Neutrophil (primary cell): ENCODE results near the gene IFNG.
"Not testable (repeated sequence)": the region's sequence is repeated elsewhere in the genome, so short reads cannot be mapped to it uniquely, and the experiment has no call there.

ENCODE experiments used
- H3K27ac ChIP-seq: fragments of 200-600 bp; sonication (generic); 2 replicates; pipeline ENCODE4 v1.5.1; 2016; ENCODE audit warnings: mild to moderate bottlenecking, moderate library complexity
- H3K27me3 ChIP-seq: fragments of 200-600 bp; sonication (generic); 2 replicates; pipeline ENCODE4 v1.6.0; 2016; ENCODE audit warnings: mild to moderate bottlenecking
- H3K36me3 ChIP-seq: fragments of 200-600 bp; sonication (generic); 2 replicates; pipeline ENCODE4 v1.5.1; 2017
- H3K4me1 ChIP-seq, 2 experiments: fragments of 200-600 bp in 1 of 2; sonication (generic) in 1 of 2; 1 replicate in 1 of 2; 2 replicates in 1 of 2; pipeline versions ENCODE4 v1.5.1 to v1.6.1; 2013 to 2016; ENCODE audit warnings: low read depth in 1 of 2, low read length in 1 of 2, mild to moderate bottlenecking in 1 of 2, moderate library complexity in 1 of 2; ENCODE audit not compliant: control insufficient read depth in 1 of 2, insufficient read depth in 1 of 2
- H3K4me3 ChIP-seq, 2 experiments: fragments of 200-600 bp in 1 of 2; sonication (generic) in 1 of 2; 1 replicate in 1 of 2; 2 replicates in 1 of 2; pipeline ENCODE4 v1.5.1; 2013 to 2016; ENCODE audit warnings: low read depth in 1 of 2, low read length in 1 of 2, mild to moderate bottlenecking in 1 of 2, moderate library complexity in 1 of 2
- H3K9me3 ChIP-seq: fragments of 200-600 bp; sonication (generic); 2 replicates; pipeline ENCODE4 v1.5.1; 2016
- CTCF ChIP-seq: fragments of 200-600 bp; sonication (generic); IDR thresholded peaks from 2 replicates; pipeline ENCODE4 v1.5.1; 2016; ENCODE audit warnings: antibody characterized with exemption

IFNG gene

DNA sequence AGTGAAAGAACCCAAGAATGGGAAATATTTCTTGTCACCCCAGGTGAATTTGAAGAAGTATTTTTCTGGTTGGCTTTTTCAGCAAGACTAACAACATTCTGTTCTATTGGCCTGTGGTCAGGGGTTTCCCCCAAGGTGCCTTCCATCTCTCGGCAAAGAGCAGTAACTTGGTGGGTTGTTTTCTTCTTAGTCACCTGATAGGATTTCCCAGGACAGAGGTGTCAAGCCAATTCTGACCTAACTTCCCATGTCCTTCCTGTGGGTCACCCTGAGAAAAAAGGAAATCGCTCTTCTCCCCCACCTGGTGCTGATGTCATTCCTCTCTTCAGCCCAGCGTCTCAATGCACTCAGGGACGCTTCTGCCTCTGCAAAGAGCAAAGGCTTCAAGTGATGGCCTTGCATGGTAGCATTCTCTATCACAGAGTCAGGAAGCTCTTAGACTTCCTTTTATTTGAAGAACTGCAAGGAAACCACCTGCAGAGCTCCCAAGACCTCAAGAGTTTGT is 16.1 kb upstream of the IFNG start:
- no peak for TF ChIP-seq CTCF
- Histone ChIP-seq H3K27me3 (peaks cover 13% of the 10 kb centered on the region), H3K4me3 (no peak overlapping the region), H3K27ac (no peak overlapping the region), H3K9me3 (no peaks in the 10 kb centered on the region), H3K4me1 (no peaks in the 10 kb centered on the region), H3K36me3 (no peaks in the 10 kb centered on the region)

- peaks cover 13% of the 10 kb centered on the region for H3K27me3 ChIP-seq
- H3K4me1 ChIP-seq, H3K36me3 ChIP-seq, H3K9me3 ChIP-seq, H3K4me3 ChIP-seq, H3K27ac ChIP-seq: not testable (repeated sequence)
These were observed 15.2 kb upstream of the IFNG start for GRCh38 chr12:68174761-68175160.

DNA sequence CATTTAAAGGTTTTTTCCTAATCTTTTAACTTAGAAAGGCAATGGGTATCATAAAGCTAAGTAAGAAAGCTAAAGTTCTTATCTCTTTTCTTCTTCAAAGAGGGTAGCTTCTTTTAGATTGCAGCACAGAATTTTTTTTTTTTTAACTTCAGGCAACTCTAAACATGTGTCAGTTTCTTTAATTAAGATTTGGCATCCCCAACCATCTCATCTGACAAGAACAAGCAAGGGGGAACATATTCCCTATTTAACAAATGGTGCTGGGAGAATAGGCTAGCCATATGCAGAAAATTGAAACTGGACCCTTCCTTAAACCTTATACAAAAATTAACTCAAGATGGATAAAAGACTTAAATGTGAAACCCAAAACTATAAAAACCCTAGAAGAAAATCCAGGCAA is 14.3 kb upstream of the IFNG start:
- no peak overlapping the region for H3K4me3 ChIP-seq
- no peak for TF ChIP-seq CTCF
- H3K36me3 ChIP-seq, result no peaks in the 10 kb centered on the region
- peaks cover 13% of the 10 kb centered on the region for H3K27me3 ChIP-seq
- H3K4me1 ChIP-seq, result no peaks in the 10 kb centered on the region
- H3K9me3 ChIP-seq, result no peaks in the 10 kb centered on the region
- no peak overlapping the region for H3K27ac ChIP-seq

- Histone ChIP-seq H3K9me3 (no peaks in the 10 kb centered on the region), H3K27ac (no peak overlapping the region), H3K27me3 (peaks cover 2% of the 10 kb centered on the region), H3K36me3 (no peaks in the 10 kb centered on the region), H3K4me1 (no peaks in the 10 kb centered on the region), H3K4me3 (no peak overlapping the region)
- no peak for TF ChIP-seq CTCF
These were observed 11.2 kb upstream of the IFNG start for GRCh38 chr12:68170726-68171125.

- Histone ChIP-seq H3K4me3 (no peak overlapping the region), H3K36me3 (no peaks in the 10 kb centered on the region), H3K9me3 (no peaks in the 10 kb centered on the region), H3K27me3 (peaks cover 4% of the 10 kb centered on the region), H3K27ac (no peak overlapping the region), H3K4me1 (no peaks in the 10 kb centered on the region)
- TF ChIP-seq CTCF, result no peak
These were observed 9.8 kb upstream of the IFNG start for GRCh38 chr12:68169213-68169889.

DNA sequence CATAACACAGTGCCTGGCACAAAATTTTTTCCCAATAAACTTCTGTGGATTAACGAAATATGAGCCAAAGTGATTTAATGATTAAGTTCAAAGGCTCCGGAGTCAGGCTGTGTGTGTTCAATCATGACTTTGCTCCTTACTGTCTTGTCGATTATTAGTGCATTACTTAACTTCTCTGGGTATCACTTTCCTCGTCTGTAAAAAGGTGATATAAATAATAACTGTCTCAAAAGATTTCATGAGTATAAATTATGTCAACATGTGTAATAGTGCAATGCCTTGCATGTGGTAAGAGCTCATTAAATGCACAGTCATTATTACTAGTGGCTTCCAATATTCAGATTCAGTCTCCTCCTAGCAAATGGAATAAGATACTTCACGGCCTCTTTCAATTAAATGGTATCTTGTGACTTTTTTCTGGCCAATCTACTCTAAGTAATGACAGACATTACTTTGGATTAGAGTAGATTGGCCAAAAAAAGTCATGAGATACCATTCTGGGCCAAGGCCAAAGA is 6.8 kb upstream of the IFNG start:
- Histone ChIP-seq H3K27ac (no peak overlapping the region), H3K4me3 (no peak overlapping the region), H3K9me3 (no peaks in the 10 kb centered on the region), H3K27me3 (peaks cover 9% of the 10 kb centered on the region), H3K36me3 (no peaks in the 10 kb centered on the region), H3K4me1 (no peaks in the 10 kb centered on the region)
- TF ChIP-seq CTCF, result no peak
